ENCODE measurements around the gene CREBBP.

The CREBBP gene

DNA sequence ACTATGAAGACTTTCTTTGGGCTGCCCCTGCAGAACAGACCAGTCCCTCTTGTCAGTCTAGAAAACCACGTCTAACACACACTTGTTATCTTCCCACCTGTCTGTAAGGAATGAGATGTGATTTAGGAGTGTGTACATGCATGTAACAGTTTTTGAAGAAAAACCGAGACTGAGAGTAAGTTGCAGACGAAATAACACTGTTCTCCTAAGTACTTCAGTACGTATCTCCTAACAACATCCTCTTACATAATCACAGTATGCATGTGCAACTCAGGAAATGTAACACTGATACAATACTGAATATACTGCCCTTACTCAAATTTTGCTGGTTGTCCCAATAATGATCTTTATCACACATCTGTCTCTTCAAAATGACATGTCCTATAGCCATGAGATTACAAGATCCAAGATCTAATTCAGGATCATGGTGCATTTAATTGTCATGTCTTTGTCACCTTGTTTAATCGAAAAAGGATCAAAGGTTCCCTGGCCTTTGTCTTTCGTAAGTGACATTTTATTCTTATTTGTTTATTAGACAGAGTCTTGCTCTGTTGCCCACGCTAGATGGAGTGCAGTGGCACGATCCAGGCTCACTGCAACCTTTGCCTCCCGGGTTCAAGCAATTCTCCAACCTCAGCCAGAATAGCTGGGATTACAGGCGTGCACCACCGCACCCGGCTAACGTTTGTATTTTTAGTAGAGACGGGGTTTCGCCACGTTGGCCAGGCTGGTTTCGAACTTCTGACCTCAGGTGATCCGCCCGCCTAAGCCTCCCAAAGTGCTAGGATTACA is 25.6 kb downstream of the CREBBP start:
- Histone ChIP-seq H3K27ac (ENCODE audit: poor library complexity, severe bottlenecking) (no peak overlapping the region), H3K9me3 (ENCODE audit: severe bottlenecking) (no peaks in the 10 kb centered on the region), H3K36me3 (ENCODE audit: low read depth) (peaks cover 9% of the 10 kb centered on the region; the same call in 1 of the 2 replicates), H3K4me1 (ENCODE audit: insufficient read depth, poor library complexity, severe bottlenecking) (peaks cover 9% of the 10 kb centered on the region), H3K4me3 (ENCODE audit: severe bottlenecking) (no peak overlapping the region), H3K27me3 (ENCODE audit: insufficient read depth, poor library complexity, severe bottlenecking) (no peaks in the 10 kb centered on the region)
- no peak for DNase-seq (ENCODE audit: low spot score)
- TF ChIP-seq, protein P1, sequence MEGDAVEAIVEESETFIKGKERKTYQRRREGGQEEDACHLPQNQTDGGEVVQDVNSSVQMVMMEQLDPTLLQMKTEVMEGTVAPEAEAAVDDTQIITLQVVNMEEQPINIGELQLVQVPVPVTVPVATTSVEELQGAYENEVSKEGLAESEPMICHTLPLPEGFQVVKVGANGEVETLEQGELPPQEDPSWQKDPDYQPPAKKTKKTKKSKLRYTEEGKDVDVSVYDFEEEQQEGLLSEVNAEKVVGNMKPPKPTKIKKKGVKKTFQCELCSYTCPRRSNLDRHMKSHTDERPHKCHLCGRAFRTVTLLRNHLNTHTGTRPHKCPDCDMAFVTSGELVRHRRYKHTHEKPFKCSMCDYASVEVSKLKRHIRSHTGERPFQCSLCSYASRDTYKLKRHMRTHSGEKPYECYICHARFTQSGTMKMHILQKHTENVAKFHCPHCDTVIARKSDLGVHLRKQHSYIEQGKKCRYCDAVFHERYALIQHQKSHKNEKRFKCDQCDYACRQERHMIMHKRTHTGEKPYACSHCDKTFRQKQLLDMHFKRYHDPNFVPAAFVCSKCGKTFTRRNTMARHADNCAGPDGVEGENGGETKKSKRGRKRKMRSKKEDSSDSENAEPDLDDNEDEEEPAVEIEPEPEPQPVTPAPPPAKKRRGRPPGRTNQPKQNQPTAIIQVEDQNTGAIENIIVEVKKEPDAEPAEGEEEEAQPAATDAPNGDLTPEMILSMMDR (IDR thresholded peaks at IDR 0.05; ENCODE audit: poor library complexity, severe bottlenecking): no peak
- no peak for ATAC-seq (ENCODE audit: low read depth)

DNA sequence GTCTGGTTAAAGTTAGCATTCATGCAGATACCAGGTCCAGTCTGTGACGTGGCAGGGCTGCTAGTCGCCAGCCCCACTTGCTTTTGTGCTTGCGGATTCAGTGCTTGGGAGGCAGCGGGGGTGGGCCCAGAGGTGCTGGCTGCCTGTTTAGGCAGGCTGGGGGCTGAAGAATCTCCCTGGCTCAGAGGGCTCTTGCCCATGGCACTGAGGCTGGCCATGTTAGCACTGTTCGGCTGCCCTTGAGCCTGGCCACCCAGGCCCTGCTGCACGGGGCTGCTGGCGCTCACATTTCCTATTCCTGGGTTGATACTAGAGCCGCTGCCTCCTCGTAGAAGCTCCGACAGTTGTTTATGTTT is 30.0 kb downstream of the CREBBP start:
- no peak for ATAC-seq (ENCODE audit: low read depth)
- H3K4me1 ChIP-seq (ENCODE audit: insufficient read depth, poor library complexity, severe bottlenecking): no peaks in the 10 kb centered on the region
- DNase-seq (ENCODE audit: low spot score): no peak
- no peaks in the 10 kb centered on the region for H3K9me3 ChIP-seq (ENCODE audit: severe bottlenecking)
- H3K36me3 ChIP-seq (ENCODE audit: low read depth): peaks cover 18% of the 10 kb centered on the region
- H3K27ac ChIP-seq (ENCODE audit: poor library complexity, severe bottlenecking): no peak overlapping the region
- H3K27me3 ChIP-seq (ENCODE audit: insufficient read depth, poor library complexity, severe bottlenecking): no peaks in the 10 kb centered on the region
- TF ChIP-seq, protein P1 (IDR thresholded peaks at IDR 0.05; ENCODE audit: poor library complexity, severe bottlenecking): no peak
- H3K4me3 ChIP-seq (ENCODE audit: severe bottlenecking): no peak overlapping the region

GRCh38 chr16:3849751-3850543 is 30.6 kb downstream of the CREBBP start:
- H3K4me3 ChIP-seq (ENCODE audit: severe bottlenecking): no peak overlapping the region
- no peak for ATAC-seq (ENCODE audit: low read depth)
- H3K4me1 ChIP-seq (ENCODE audit: insufficient read depth, poor library complexity, severe bottlenecking): no peaks in the 10 kb centered on the region
- no peaks in the 10 kb centered on the region for H3K27me3 ChIP-seq (ENCODE audit: insufficient read depth, poor library complexity, severe bottlenecking)
- H3K27ac ChIP-seq (ENCODE audit: poor library complexity, severe bottlenecking): no peak overlapping the region
- TF ChIP-seq, protein P1 (IDR thresholded peaks at IDR 0.05; ENCODE audit: poor library complexity, severe bottlenecking): no peak
- no peak for DNase-seq (ENCODE audit: low spot score)
- H3K9me3 ChIP-seq (ENCODE audit: severe bottlenecking): no peaks in the 10 kb centered on the region
- H3K36me3 ChIP-seq (ENCODE audit: low read depth): peaks cover 18% of the 10 kb centered on the region

DNA sequence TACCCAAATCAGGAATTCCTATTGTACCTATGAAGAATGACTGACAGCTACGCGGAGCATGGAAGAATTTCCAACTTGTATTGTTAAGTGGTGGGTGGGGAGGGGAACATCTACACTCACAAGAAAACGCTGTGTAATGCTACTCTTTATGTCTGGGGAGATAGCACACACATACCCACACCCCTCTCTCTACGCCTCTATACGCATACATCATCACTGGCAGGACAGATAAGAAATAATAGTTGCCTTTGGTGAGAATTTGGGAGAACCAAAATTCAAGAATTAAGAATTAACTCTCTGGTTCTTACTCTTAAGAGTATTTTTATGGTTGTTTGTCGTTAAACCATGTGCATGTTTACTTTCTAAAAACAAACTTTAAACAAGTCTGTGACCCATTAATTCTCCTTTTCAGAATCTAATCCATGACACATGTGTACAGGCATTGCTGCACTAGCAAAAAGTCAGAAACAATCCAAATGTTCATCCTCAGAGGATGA is 33.9 kb downstream of the CREBBP start:
- TF ChIP-seq, protein P1 (IDR thresholded peaks at IDR 0.05; ENCODE audit: poor library complexity, severe bottlenecking): no peak
- no peak overlapping the region for H3K27ac ChIP-seq (ENCODE audit: poor library complexity, severe bottlenecking)
- peaks cover 6% of the 10 kb centered on the region for H3K4me1 ChIP-seq (ENCODE audit: insufficient read depth, poor library complexity, severe bottlenecking)
- no peaks in the 10 kb centered on the region for H3K9me3 ChIP-seq (ENCODE audit: severe bottlenecking)
- no peak for ATAC-seq (ENCODE audit: low read depth)
- H3K27me3 ChIP-seq (ENCODE audit: insufficient read depth, poor library complexity, severe bottlenecking): no peaks in the 10 kb centered on the region
- peaks cover 18% of the 10 kb centered on the region for H3K36me3 ChIP-seq (ENCODE audit: low read depth)
- H3K4me3 ChIP-seq (ENCODE audit: severe bottlenecking): no peak overlapping the region
- DNase-seq (ENCODE audit: low spot score): no peak

Data from RWPE2 (cell line).